IMR-90 (cell line): ENCODE measurements around the gene ZNF609. TPM values are rescaled to one million over a fixed set of nuclear protein-coding genes. Genes with fewer than 3 reads are reported as not detected.

ENCODE experiments used
- ATAC-seq: fragments of 200-7000 bp; cut with Tn5 transposase; 2 replicates; pipeline ENCODE4 v1.9.1; 2020; ENCODE audit warnings: low read depth, mild to moderate bottlenecking, moderate library complexity
- BruUV-seq: library from RNA; stranded (reverse); fragments of 400-500 nt; replicated peaks from 2 replicates; lab custom pipeline; 2021; lab: Mats Ljungman, UMichigan
- CTCF ChIA-PET: fragments of 300-600 bp; formaldehyde crosslinking; extraction: SDS; loops from one replicate; lab custom pipeline; 2021; ENCODE audit warnings: antibody characterized with exemption; lab: Yijun Ruan, JAX
- POLR2A ChIA-PET: fragments of 300-600 bp; sonication (Branson Sonifier 250); formaldehyde crosslinking; loops from one replicate; lab custom pipeline; 2022; ENCODE audit warnings: antibody characterized with exemption; ENCODE audit not compliant: unreplicated experiment; lab: Charles Lee
- DNase-seq: peaks from one replicate; pipeline ENCODE4 v3.0.0; 2013
- H2AFZ ChIP-seq: replicated peaks from 2 replicates; pipeline ENCODE3; 2013; ENCODE audit warnings: low read length, mild to moderate bottlenecking; ENCODE audit not compliant: poor library complexity
- H2AK5ac ChIP-seq: 2 replicates; pipeline ENCODE4 v1.6.1; 2013; ENCODE audit warnings: low read depth, low read length, inconsistent platforms
- H2AK9ac ChIP-seq: replicated peaks from 2 replicates; pipeline ENCODE3; 2013; ENCODE audit warnings: mild to moderate bottlenecking, low read depth, low read length, moderate library complexity; ENCODE audit not compliant: poor library complexity
- H2BK120ac ChIP-seq: 2 replicates; pipeline ENCODE4 v1.6.1; 2013; ENCODE audit warnings: low read depth, low read length, inconsistent platforms
- H2BK15ac ChIP-seq: 3 replicates; pipeline ENCODE4 v1.6.1; 2013; ENCODE audit warnings: low read depth, low read length, inconsistent platforms
- H2BK20ac ChIP-seq: 2 replicates; pipeline ENCODE4 v1.6.1; 2013; ENCODE audit warnings: low read depth, mild to moderate bottlenecking, inconsistent platforms, low read length, moderate library complexity
- H2BK5ac ChIP-seq: 2 replicates; pipeline ENCODE4 v1.6.1; 2013; ENCODE audit warnings: mild to moderate bottlenecking, low read depth, low read length, inconsistent platforms; ENCODE audit not compliant: poor library complexity, severe bottlenecking
- H3K14ac ChIP-seq: replicated peaks from 2 replicates; pipeline ENCODE4 v1.6.1; 2013; ENCODE audit warnings: low read depth, low read length, inconsistent platforms
- H3K18ac ChIP-seq: 2 replicates; pipeline ENCODE4 v1.6.1; 2013; ENCODE audit warnings: low read depth, low read length, control low read depth
- H3K23ac ChIP-seq: 2 replicates; pipeline ENCODE4 v1.6.1; 2013; ENCODE audit warnings: low read depth, low read length, inconsistent platforms
- H3K27ac ChIP-seq: 2 replicates; pipeline ENCODE4 v1.5.1; 2013; ENCODE audit warnings: mild to moderate bottlenecking, control low read depth, low read length; ENCODE audit not compliant: insufficient read depth
- H3K27me3 ChIP-seq: 2 replicates; pipeline ENCODE4 v1.6.1; 2013; ENCODE audit warnings: low read length; ENCODE audit not compliant: control insufficient read depth, insufficient read depth
- H3K36me3 ChIP-seq: 2 replicates; pipeline ENCODE4 v1.6.1; 2013; ENCODE audit warnings: low read length, mixed read lengths; ENCODE audit not compliant: control insufficient read depth, insufficient read depth
- H3K4ac ChIP-seq: 2 replicates; pipeline ENCODE4 v1.6.1; 2013; ENCODE audit warnings: low read depth, low read length, inconsistent platforms
- H3K4me1 ChIP-seq: 2 replicates; pipeline ENCODE4 v1.6.1; 2013; ENCODE audit warnings: low read length, mixed read lengths; ENCODE audit not compliant: control insufficient read depth, insufficient read depth
- H3K4me2 ChIP-seq: 2 replicates; pipeline ENCODE4 v1.6.1; 2013; ENCODE audit warnings: low read depth, mild to moderate bottlenecking, control low read depth, low read length, moderate library complexity
- H3K4me3 ChIP-seq: 2 replicates; pipeline ENCODE4 v1.5.1; 2013; ENCODE audit warnings: low read depth, mild to moderate bottlenecking, control low read depth, low read length, moderate library complexity; ENCODE audit not compliant: insufficient read depth
- H3K56ac ChIP-seq: 2 replicates; pipeline ENCODE4 v1.6.1; 2013; ENCODE audit warnings: low read length, inconsistent platforms; ENCODE audit not compliant: insufficient read depth; ENCODE audit errors: extremely low read depth
- H3K79me1 ChIP-seq, 2 experiments: 2 replicates each; pipeline ENCODE4 v1.6.1; 2013; ENCODE audit warnings: low read length in 2 of 2, inconsistent platforms in 1 of 2, low read depth in 1 of 2
- H3K9ac ChIP-seq: 2 replicates; pipeline ENCODE4 v1.6.1; 2013; ENCODE audit warnings: low read depth, low read length, control low read depth
- H3K9me1 ChIP-seq: 2 replicates; pipeline ENCODE4 v1.6.1; 2013; ENCODE audit warnings: low read length, inconsistent platforms; ENCODE audit not compliant: insufficient read depth
- H3K9me3 ChIP-seq: 2 replicates; pipeline ENCODE4 v1.6.1; 2013; ENCODE audit warnings: low read length; ENCODE audit not compliant: control insufficient read depth, insufficient read depth
- H4K20me1 ChIP-seq: 2 replicates; pipeline ENCODE4 v1.6.1; 2013; ENCODE audit warnings: low read length, inconsistent platforms; ENCODE audit not compliant: insufficient read depth
- H4K5ac ChIP-seq: 2 replicates; pipeline ENCODE4 v1.6.1; 2013; ENCODE audit warnings: mild to moderate bottlenecking, low read depth, low read length, control low read depth
- H4K8ac ChIP-seq, 2 experiments: 2 replicates each; pipeline ENCODE4 v1.6.1; 2013; ENCODE audit warnings: low read depth in 2 of 2, low read length in 2 of 2, control low read depth in 1 of 2, inconsistent platforms in 1 of 2
- H4K91ac ChIP-seq: 2 replicates; pipeline ENCODE4 v1.6.1; 2013; ENCODE audit warnings: low read depth, low read length, inconsistent platforms; ENCODE audit not compliant: insufficient read depth
- BHLHE40 ChIP-seq: fragments of 150-350 bp; IDR thresholded peaks from 2 replicates; pipeline ENCODE4 v1.6.1; 2016; ENCODE audit warnings: mild to moderate bottlenecking, low read depth, low read length
- CEBPB ChIP-seq: IDR thresholded peaks from 2 replicates; pipeline ENCODE4 v1.6.1; 2012; ENCODE audit warnings: low read depth, low read length, improper control_type of control experiment
- CHD1 ChIP-seq: IDR thresholded peaks from 2 replicates; pipeline ENCODE4 v1.6.1; 2012; ENCODE audit warnings: low read depth, low read length, improper control_type of control experiment
- CTCF ChIP-seq: conservative IDR thresholded peaks from 2 replicates; pipeline ENCODE4 v1.5.1; 2012; ENCODE audit warnings: mild to moderate bottlenecking, low read depth, low read length, improper control_type of control experiment
- ELK1 ChIP-seq: fragments of 150-350 bp; IDR thresholded peaks from 2 replicates; pipeline ENCODE4 v1.6.1; 2016; ENCODE audit warnings: low read depth, mild to moderate bottlenecking, low read length, moderate library complexity, borderline replicate concordance
- MAFK ChIP-seq: IDR thresholded peaks from 2 replicates; pipeline ENCODE4 v1.6.1; 2012; ENCODE audit warnings: low read depth, low read length, improper control_type of control experiment
- MAZ ChIP-seq: IDR thresholded peaks from 2 replicates; pipeline ENCODE4 v1.6.1; 2012; ENCODE audit warnings: low read depth, mild to moderate bottlenecking, low read length, improper control_type of control experiment, moderate library complexity, borderline replicate concordance
- MXI1 ChIP-seq: IDR thresholded peaks from 2 replicates; pipeline ENCODE4 v1.6.1; 2012; ENCODE audit warnings: low read depth, mild to moderate bottlenecking, low read length, moderate library complexity, borderline replicate concordance
- RAD21 ChIP-seq: IDR thresholded peaks from 2 replicates; pipeline ENCODE4 v1.6.1; 2012; ENCODE audit warnings: low read length, improper control_type of control experiment
- SMC3 ChIP-seq: fragments of 150-350 bp; IDR thresholded peaks from 2 replicates; pipeline ENCODE4 v1.6.1; 2016; ENCODE audit warnings: low read depth, mild to moderate bottlenecking, antibody characterized with exemption, low read length, moderate library complexity
- WGBS, 2 experiments: methylation state at CpG; one replicate each; pipeline versions ENCODE4 v1.1.5 to v1.1.7; 2013; ENCODE audit warnings: missing lambda C conversion rate in 2 of 2; ENCODE audit not compliant: insufficient read length in 1 of 2; ENCODE audit errors: extremely low coverage in 2 of 2; 5-methylcytosine and 5-hydroxymethylcytosine counted together
- dilution Hi-C: fragments of 300-500 bp; cut with HindIII; formaldehyde crosslinking; loops from one replicate; pipeline ENCODE4 v1.14.3; 2018; ENCODE audit warnings: low sequenced_read_pairs; ENCODE audit not compliant: unreplicated experiment
- in situ Hi-C: fragments of 300-500 bp; cut with MboI; formaldehyde crosslinking; loops from 3 replicates; pipeline ENCODE4 v1.14.3; 2019; ENCODE audit warnings: low sequenced_read_pairs, inconsistent platforms, mixed read lengths
- intact Hi-C: fragments of 100-400 bp; cut with micrococcal nuclease; formaldehyde crosslinking; loops from 2 replicates; pipeline ENCODE4 v1.10.0; 2022
- polyA plus RNA-seq, 3 experiments: library from polyadenylated mRNA; depleted of rRNA; stranded (reverse); fragments of >200 nt; gene quantifications; 2 replicates each; pipeline ENCODE4 v1.2.3, GENCODE V29; 2012; ENCODE audit warnings: low replicate concordance in 1 of 3
- total RNA-seq: library from RNA; depleted of rRNA; stranded (reverse); fragments of >200 nt; gene quantifications from 2 replicates; pipeline ENCODE4 v1.2.3, GENCODE V29; 2012
- TF ChIP-seq, protein P1 (sequence below): fragments of 150-350 bp; IDR thresholded peaks from 2 replicates; pipeline ENCODE4 v1.6.1; 2017; ENCODE audit warnings: mild to moderate bottlenecking, antibody characterized with exemption, low read length, low read depth

Gene ZNF609
- total and polyA plus RNA-seq, 2 of the 4 experiments (the other 2 are of a cell fraction), result 10.4 to 12.5 TPM

GRCh38 chr15:64637412-64637811 lies 177.0 kb downstream of the ZNF609 start:
- no peak overlapping the region for H2AFZ ChIP-seq
- H3K23ac ChIP-seq, result no peak overlapping the region
- in situ Hi-C loops, result no loop called here
- no peak overlapping the region for H3K27ac ChIP-seq
- H2BK15ac ChIP-seq, result no peak overlapping the region
- H4K5ac ChIP-seq, result no peak overlapping the region
- BruUV-seq, result no TSS peak
- no peak for DNase-seq
- ChIA-PET POLR2A (no interaction called here), CTCF (interaction anchor here (0.5 kb wide), 1 partner anchor 895 kb away, joined by 3 read pairs; no protein-coding TSS in a partner anchor)
- H2BK5ac ChIP-seq, result no peak overlapping the region
- no peak overlapping the region for H2BK120ac ChIP-seq
- H3K4ac ChIP-seq, result no peak overlapping the region
- no peaks in the 10 kb centered on the region for H3K9me3 ChIP-seq
- H2BK20ac ChIP-seq, result no peak overlapping the region
- no peaks in the 10 kb centered on the region for H3K27me3 ChIP-seq
- no CpG with 5 or more reads among the region's 1 CpG for WGBS, 2 experiments
- no peak overlapping the region for H4K8ac ChIP-seq
- peaks cover 57 to 77% of the 10 kb centered on the region in 2 experiments for H3K79me1 ChIP-seq
- H2AK5ac ChIP-seq, result no peak overlapping the region
- peaks cover 11% of the 10 kb centered on the region for H3K4me1 ChIP-seq
- H3K14ac ChIP-seq, result no peak overlapping the region
- H3K36me3 ChIP-seq, result peaks cover 8% of the 10 kb centered on the region
- no peak for TF ChIP-seq MAFK
- TF ChIP-seq BHLHE40, result no peak
- no peak for TF ChIP-seq RAD21
- no peak for TF ChIP-seq MAZ
- no peak for TF ChIP-seq ELK1
- no peak for TF ChIP-seq MXI1
- TF ChIP-seq CEBPB, result no peak
- TF ChIP-seq, protein P1, sequence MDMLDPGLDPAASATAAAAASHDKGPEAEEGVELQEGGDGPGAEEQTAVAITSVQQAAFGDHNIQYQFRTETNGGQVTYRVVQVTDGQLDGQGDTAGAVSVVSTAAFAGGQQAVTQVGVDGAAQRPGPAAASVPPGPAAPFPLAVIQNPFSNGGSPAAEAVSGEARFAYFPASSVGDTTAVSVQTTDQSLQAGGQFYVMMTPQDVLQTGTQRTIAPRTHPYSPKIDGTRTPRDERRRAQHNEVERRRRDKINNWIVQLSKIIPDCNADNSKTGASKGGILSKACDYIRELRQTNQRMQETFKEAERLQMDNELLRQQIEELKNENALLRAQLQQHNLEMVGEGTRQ, result no peak
- TF ChIP-seq CHD1, result no peak
- TF ChIP-seq CTCF, result no peak
- no peak for TF ChIP-seq SMC3
- H4K20me1 ChIP-seq, result peaks cover 30% of the 10 kb centered on the region; the same call in 1 of the 2 replicates
- no peak overlapping the region for H2AK9ac ChIP-seq
- no peak overlapping the region for H3K18ac ChIP-seq
- ATAC-seq, result no peak
- H3K4me2 ChIP-seq, result no peak overlapping the region
- H4K91ac ChIP-seq, result no peak overlapping the region
- H3K9me1 ChIP-seq, result peaks cover 9% of the 10 kb centered on the region; the same call in 1 of the 2 replicates
- dilution Hi-C loops, result no loop called here
- no peak overlapping the region for H3K56ac ChIP-seq
- H3K9ac ChIP-seq, result no peak overlapping the region
- H3K4me3 ChIP-seq, result no peak overlapping the region
- intact Hi-C loops, result no loop called here
